ENCODE results near the gene JARID2.

- TF ChIP-seq CTCF (IDR thresholded peaks at IDR 0.05) (no peak), POLR2A (IDR thresholded peaks at IDR 0.05) (no peak)
These were observed 157.4 kb downstream of the JARID2 start for GRCh38 chr6:15403094-15403755.
